Measurements from ENCODE around the gene LMO3.

The LMO3 gene

GRCh38 chr12:16586350-16587109, 19.4 kb downstream of the LMO3 start:
- Mint-ChIP-seq H3K27ac (no peak overlapping the region), H3K4me3 (no peak overlapping the region), H3K9me3 (peaks cover 0 to 1% of the 10 kb centered on the region in 2 donors), H3K27me3 (no peaks in the 10 kb centered on the region), H3K36me3 (no peaks in the 10 kb centered on the region), H3K4me1 (no peaks in the 10 kb centered on the region)
- no peak for ATAC-seq (replicated peaks)
- DNase-seq = no peak

- no peak overlapping the region for H3K27ac Mint-ChIP-seq
- H3K4me1 Mint-ChIP-seq = no peaks in the 10 kb centered on the region
- no peak overlapping the region for H3K4me3 Mint-ChIP-seq
- ATAC-seq (replicated peaks) (no peak), DNase-seq (no peak)
- H3K27me3 Mint-ChIP-seq = no peaks in the 10 kb centered on the region
- H3K9me3 Mint-ChIP-seq = peaks cover 0 to 1% of the 10 kb centered on the region in 2 donors
- no peaks in the 10 kb centered on the region for H3K36me3 Mint-ChIP-seq
Measured at GRCh38 chr12:16585781-16586180, 20.2 kb downstream of the LMO3 start.

GRCh38 chr12:16583969-16584745, 21.8 kb downstream of the LMO3 start:
- Mint-ChIP-seq H3K4me3 (no peak overlapping the region), H3K27ac (no peak overlapping the region), H3K9me3 (peaks cover 0 to 1% of the 10 kb centered on the region in 2 donors), H3K27me3 (no peaks in the 10 kb centered on the region), H3K4me1 (no peaks in the 10 kb centered on the region), H3K36me3 (no peaks in the 10 kb centered on the region)
- ATAC-seq (replicated peaks) (no peak), DNase-seq (no peak)

- no peaks in the 10 kb centered on the region for H3K4me1 Mint-ChIP-seq
- H3K27ac Mint-ChIP-seq = no peak overlapping the region
- no peak for DNase-seq
- H3K27me3 Mint-ChIP-seq = no peaks in the 10 kb centered on the region
- H3K4me3 Mint-ChIP-seq = no peak overlapping the region
- H3K9me3 Mint-ChIP-seq = peaks cover 0 to 1% of the 10 kb centered on the region in 2 donors
- ATAC-seq (replicated peaks) = no peak
- H3K36me3 Mint-ChIP-seq = no peaks in the 10 kb centered on the region
Measured at GRCh38 chr12:16581416-16581815, 24.5 kb downstream of the LMO3 start.

GRCh38 chr12:16579041-16579440, 26.9 kb downstream of the LMO3 start:
- Mint-ChIP-seq H3K4me3 (no peak overlapping the region), H3K27ac (no peak overlapping the region), H3K36me3 (no peaks in the 10 kb centered on the region), H3K4me1 (no peaks in the 10 kb centered on the region), H3K27me3 (no peaks in the 10 kb centered on the region), H3K9me3 (peaks cover 0 to 1% of the 10 kb centered on the region in 2 donors)
- ATAC-seq (replicated peaks) = no peak
- DNase-seq = no peak

- Mint-ChIP-seq H3K4me3 (no peak overlapping the region), H3K27me3 (no peaks in the 10 kb centered on the region), H3K4me1 (no peaks in the 10 kb centered on the region), H3K36me3 (no peaks in the 10 kb centered on the region), H3K9me3 (no peaks in the 10 kb centered on the region), H3K27ac (no peak overlapping the region)
- ATAC-seq (replicated peaks) (no peak), DNase-seq (no peak)
Measured at GRCh38 chr12:16573398-16574077, 32.4 kb downstream of the LMO3 start.

GRCh38 chr12:16568873-16569272, 37.1 kb downstream of the LMO3 start:
- peaks cover 4 to 6% of the 10 kb centered on the region in 2 donors for H3K9me3 Mint-ChIP-seq

GRCh38 chr12:16564675-16565074, 41.3 kb downstream of the LMO3 start:
- ATAC-seq (replicated peaks) (no peak), DNase-seq (no peak)
- Mint-ChIP-seq H3K27ac (no peak overlapping the region), H3K27me3 (no peaks in the 10 kb centered on the region), H3K36me3 (no peaks in the 10 kb centered on the region), H3K9me3 (peaks cover 4 to 6% of the 10 kb centered on the region in 2 donors), H3K4me1 (no peaks in the 10 kb centered on the region), H3K4me3 (no peak overlapping the region)

More at GRCh38 chr12:16568873-16569272, 37.1 kb downstream of the LMO3 start:
- DNase-seq (no peak), ATAC-seq (replicated peaks) (no peak)
- Mint-ChIP-seq H3K36me3 (no peaks in the 10 kb centered on the region), H3K27me3 (no peaks in the 10 kb centered on the region), H3K4me1 (no peaks in the 10 kb centered on the region), H3K27ac (no peak overlapping the region), H3K4me3 (no peak overlapping the region)

GRCh38 chr12:16563504-16563903, 42.5 kb downstream of the LMO3 start:
- H3K27me3 Mint-ChIP-seq = no peaks in the 10 kb centered on the region
- peaks cover 4 to 6% of the 10 kb centered on the region in 2 donors for H3K9me3 Mint-ChIP-seq
- H3K36me3 Mint-ChIP-seq = no peaks in the 10 kb centered on the region
- H3K27ac Mint-ChIP-seq = no peak overlapping the region
- DNase-seq = no peak
- no peak for ATAC-seq (replicated peaks)
- H3K4me3 Mint-ChIP-seq = no peak overlapping the region
- H3K4me1 Mint-ChIP-seq = no peaks in the 10 kb centered on the region

- DNase-seq (no peak), ATAC-seq (replicated peaks) (no peak)
- Mint-ChIP-seq H3K27me3 (no peaks in the 10 kb centered on the region), H3K4me1 (no peaks in the 10 kb centered on the region), H3K27ac (no peak overlapping the region), H3K4me3 (no peak overlapping the region), H3K9me3 (peaks cover 4 to 6% of the 10 kb centered on the region in 2 donors), H3K36me3 (no peaks in the 10 kb centered on the region)
Measured at GRCh38 chr12:16562921-16563320, 43.0 kb downstream of the LMO3 start.

GRCh38 chr12:16562435-16562834, 43.5 kb downstream of the LMO3 start:
- ATAC-seq (replicated peaks) = no peak
- H3K27me3 Mint-ChIP-seq = no peaks in the 10 kb centered on the region
- no peak overlapping the region for H3K27ac Mint-ChIP-seq
- H3K9me3 Mint-ChIP-seq = peaks cover 4 to 6% of the 10 kb centered on the region in 2 donors
- H3K36me3 Mint-ChIP-seq = no peaks in the 10 kb centered on the region
- H3K4me3 Mint-ChIP-seq = no peak overlapping the region
- DNase-seq = no peak
- H3K4me1 Mint-ChIP-seq = no peaks in the 10 kb centered on the region

- no peak overlapping the region for H3K27ac Mint-ChIP-seq
- no peaks in the 10 kb centered on the region for H3K4me1 Mint-ChIP-seq
- ATAC-seq (replicated peaks) (no peak), DNase-seq (no peak)
- H3K9me3 Mint-ChIP-seq = peaks cover 0 to 3% of the 10 kb centered on the region in 2 donors
- no peak overlapping the region for H3K4me3 Mint-ChIP-seq
- no peaks in the 10 kb centered on the region for H3K36me3 Mint-ChIP-seq
- no peaks in the 10 kb centered on the region for H3K27me3 Mint-ChIP-seq
Measured at GRCh38 chr12:16560273-16560672, 45.7 kb downstream of the LMO3 start.

- Mint-ChIP-seq H3K36me3 (no peaks in the 10 kb centered on the region), H3K4me1 (no peaks in the 10 kb centered on the region), H3K27ac (no peak overlapping the region), H3K27me3 (no peaks in the 10 kb centered on the region), H3K4me3 (no peak overlapping the region), H3K9me3 (peaks cover 0 to 3% of the 10 kb centered on the region in 2 donors)
- no peak for ATAC-seq (replicated peaks)
- DNase-seq = no peak
Measured at GRCh38 chr12:16555630-16556029, 50.3 kb downstream of the LMO3 start.

GRCh38 chr12:16553457-16553856, 52.5 kb downstream of the LMO3 start:
- no peak for DNase-seq
- H3K36me3 Mint-ChIP-seq = no peaks in the 10 kb centered on the region
- no peak for ATAC-seq (replicated peaks)

More at GRCh38 chr12:16553457-16553856, 52.5 kb downstream of the LMO3 start:
- Mint-ChIP-seq H3K27ac (no peak overlapping the region), H3K9me3 (peaks cover 0 to 3% of the 10 kb centered on the region in 2 donors), H3K4me1 (no peaks in the 10 kb centered on the region), H3K27me3 (no peaks in the 10 kb centered on the region), H3K4me3 (no peak overlapping the region)

Data from stimulated activated naive B cell treated with anti-CD40 and anti-IgM and Interleukin-4, amounts not matched to agents 10 μg/mL and 1 μg/mL and 100 μg/mL, for 72 hours (primary cell).